Measurements from ENCODE around the gene DPYSL5. TPM values are rescaled to one million over a fixed set of nuclear protein-coding genes. Genes with fewer than 3 reads are reported as not detected.

Gene DPYSL5
- polyA plus RNA-seq, 3 donors = not detected

- H3K27ac ChIP-seq (ENCODE audit: low read depth in 1 of 2, low read length in 2 of 2) = no peak overlapping the region
- no peaks in the 10 kb centered on the region for H3K9me3 Mint-ChIP-seq
- DNase-seq = no peak
- H4K20me1 ChIP-seq (ENCODE audit: insufficient read depth, low read length) = no peaks in the 10 kb centered on the region
- no peaks in the 10 kb centered on the region for H3K4me1 ChIP-seq (ENCODE audit: control insufficient read depth in 1 of 2, insufficient read depth in 2 of 2, low read length in 2 of 2)
- TF ChIP-seq CTCF (IDR thresholded peaks at IDR 0.05) = no peak
- WGBS (ENCODE audit: insufficient coverage) = 96% methylated on average over 3 of the region's 3 CpGs
- peaks cover 0 to 3% of the 10 kb centered on the region in 2 donors for H3K27me3 ChIP-seq (ENCODE audit: control insufficient read depth in 2 of 2, insufficient read depth in 2 of 2, low read length in 2 of 2)
- peaks cover 5 to 22% (median 15%) of the 10 kb centered on the region in 3 donors for H3K27me3 Mint-ChIP-seq (ENCODE audit: low read depth in 3 of 3)
- H3K27ac Mint-ChIP-seq = no peak overlapping the region
- intact Hi-C loops (cut with micrococcal nuclease) = no loop called here
- H3K36me3 ChIP-seq (replicated peaks in 1 of 2; ENCODE audit: control insufficient read depth in 1 of 2, insufficient read depth in 2 of 2, low read length in 2 of 2) = no peaks in the 10 kb centered on the region
- H3K4me2 ChIP-seq (replicated peaks; ENCODE audit: extremely low read depth, low read length, poor library complexity, severe bottlenecking) = no peak overlapping the region
- H3K4me1 Mint-ChIP-seq = no peaks in the 10 kb centered on the region
- no peak overlapping the region for H2AFZ ChIP-seq (ENCODE audit: insufficient read depth, low read depth, low read length, poor library complexity, severe bottlenecking)
- H3K79me2 ChIP-seq (ENCODE audit: insufficient read depth, low read length) = no peaks in the 10 kb centered on the region
- no peak overlapping the region for H3K9ac ChIP-seq (ENCODE audit: insufficient read depth, low read length, poor library complexity, severe bottlenecking)
- H3K9me3 ChIP-seq (replicated peaks in 1 of 2; ENCODE audit: control insufficient read depth in 1 of 2, insufficient read depth in 1 of 2, low read length in 2 of 2) = no peaks in the 10 kb centered on the region
- no peak overlapping the region for H3K4me3 Mint-ChIP-seq
- H3K36me3 Mint-ChIP-seq = no peaks in the 10 kb centered on the region
- H3K4me3 ChIP-seq (replicated peaks in 1 of 3; ENCODE audit: low read depth in 2 of 3, low read length in 3 of 3) = no peak overlapping the region
Observed at GRCh38 chr2:26948800-26949199, 100.9 kb downstream of the DPYSL5 start.

DNA sequence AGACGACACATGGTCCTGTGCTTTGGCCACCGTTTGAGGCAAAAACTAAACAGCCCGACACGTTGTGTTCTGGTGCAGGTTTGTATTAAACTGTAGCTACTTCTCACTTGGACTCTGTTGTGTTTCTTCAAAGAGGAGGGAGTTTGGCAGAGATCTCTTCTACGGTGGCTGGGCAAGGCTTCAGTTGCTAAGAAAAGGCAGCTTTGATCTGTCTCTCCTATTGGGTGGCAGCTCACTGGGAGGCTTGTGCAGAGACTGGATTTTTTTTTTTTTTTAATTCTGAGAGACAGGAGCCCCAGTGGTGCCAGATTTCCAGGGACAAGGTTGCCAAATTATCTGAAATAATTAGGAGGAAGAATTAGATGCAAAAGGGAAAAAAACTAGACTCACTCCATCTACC lies 102.3 kb downstream of the DPYSL5 start:
- no peaks in the 10 kb centered on the region for H4K20me1 ChIP-seq (ENCODE audit: insufficient read depth, low read length)
- no peaks in the 10 kb centered on the region for H3K4me1 Mint-ChIP-seq
- no peak for TF ChIP-seq CTCF (IDR thresholded peaks at IDR 0.05)

More for the DNA sequence above, 102.3 kb downstream of the DPYSL5 start:
- Histone ChIP-seq H2AFZ (ENCODE audit: insufficient read depth, low read depth, low read length, poor library complexity, severe bottlenecking) (no peak overlapping the region), H3K4me1 (ENCODE audit: control insufficient read depth in 1 of 2, insufficient read depth in 2 of 2, low read length in 2 of 2) (no peaks in the 10 kb centered on the region), H3K27ac (ENCODE audit: low read depth in 1 of 2, low read length in 2 of 2) (no peak overlapping the region), H3K27me3 (ENCODE audit: control insufficient read depth in 2 of 2, insufficient read depth in 2 of 2, low read length in 2 of 2) (peaks cover 0 to 4% of the 10 kb centered on the region in 2 donors), H3K9me3 (replicated peaks in 1 of 2; ENCODE audit: control insufficient read depth in 1 of 2, insufficient read depth in 1 of 2, low read length in 2 of 2) (no peaks in the 10 kb centered on the region), H3K79me2 (ENCODE audit: insufficient read depth, low read length) (no peaks in the 10 kb centered on the region), H3K9ac (ENCODE audit: insufficient read depth, low read length, poor library complexity, severe bottlenecking) (no peak overlapping the region), H3K4me3 (replicated peaks in 1 of 3; ENCODE audit: low read depth in 2 of 3, low read length in 3 of 3) (no peak overlapping the region), H3K4me2 (replicated peaks; ENCODE audit: extremely low read depth, low read length, poor library complexity, severe bottlenecking) (no peak overlapping the region), H3K36me3 (replicated peaks in 1 of 2; ENCODE audit: control insufficient read depth in 1 of 2, insufficient read depth in 2 of 2, low read length in 2 of 2) (no peaks in the 10 kb centered on the region)
- Mint-ChIP-seq H3K27ac (no peak overlapping the region), H3K36me3 (no peaks in the 10 kb centered on the region), H3K9me3 (peaks cover 0 to 3% (median 0%) of the 10 kb centered on the region in 7 donors), H3K27me3 (ENCODE audit: low read depth in 3 of 3) (peaks cover 11 to 21% (median 13%) of the 10 kb centered on the region in 3 donors), H3K4me3 (no peak overlapping the region)
- no peak for DNase-seq
- 76% methylated on average over 4 of the region's 5 CpGs for WGBS (ENCODE audit: insufficient coverage)
- intact Hi-C loops (cut with micrococcal nuclease) = no loop called here

Data from CD14-positive monocyte (primary cell).